GM12874 (cell line): Measurements from ENCODE around the gene GABPA.

ENCODE experiments used
- TF ChIP-seq, protein P1 (sequence below): IDR thresholded peaks from 2 replicates; pipeline ENCODE4 v1.5.1; 2011; ENCODE audit warnings: low read depth, mild to moderate bottlenecking, control low read depth, low read length, moderate library complexity; ENCODE audit not compliant: insufficient read depth

GABPA gene

DNA sequence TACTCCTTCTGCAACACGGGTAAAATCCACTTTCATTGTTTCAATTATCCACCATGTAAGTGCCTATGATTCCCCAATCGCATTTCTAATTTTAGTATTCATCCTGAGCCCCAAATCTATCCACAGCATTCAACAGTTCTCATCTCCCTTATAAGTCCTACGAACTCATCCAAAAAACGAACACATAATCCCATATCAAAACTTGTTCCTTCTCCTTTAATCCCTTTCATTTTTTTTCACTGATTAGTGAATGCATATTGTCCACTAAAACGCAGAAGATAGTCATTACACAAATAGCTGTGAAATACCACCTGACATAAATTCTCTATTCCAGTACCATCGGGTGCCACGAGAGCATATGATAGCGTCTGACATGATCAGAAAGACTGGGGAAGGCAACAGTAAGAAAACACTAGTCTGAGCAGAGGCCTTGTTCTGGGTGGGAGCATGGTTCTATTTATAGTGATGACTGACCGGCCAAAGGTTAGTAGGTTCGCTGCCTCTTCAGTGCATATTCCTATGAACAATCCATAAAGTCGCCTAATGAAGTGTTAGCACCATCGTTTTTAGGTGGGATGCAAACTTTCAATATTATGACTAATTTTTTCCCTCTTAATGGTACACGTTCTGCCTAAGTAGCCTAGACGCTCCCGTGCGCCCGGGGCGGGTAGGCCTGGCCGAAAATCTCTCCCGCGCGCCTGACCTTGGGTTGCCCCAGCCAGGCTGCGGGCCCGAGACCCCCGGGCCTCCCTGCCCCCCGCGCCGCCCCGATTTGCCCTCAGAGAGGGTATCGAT, 716 bp upstream of the GABPA start:
- TF ChIP-seq, protein P1, sequence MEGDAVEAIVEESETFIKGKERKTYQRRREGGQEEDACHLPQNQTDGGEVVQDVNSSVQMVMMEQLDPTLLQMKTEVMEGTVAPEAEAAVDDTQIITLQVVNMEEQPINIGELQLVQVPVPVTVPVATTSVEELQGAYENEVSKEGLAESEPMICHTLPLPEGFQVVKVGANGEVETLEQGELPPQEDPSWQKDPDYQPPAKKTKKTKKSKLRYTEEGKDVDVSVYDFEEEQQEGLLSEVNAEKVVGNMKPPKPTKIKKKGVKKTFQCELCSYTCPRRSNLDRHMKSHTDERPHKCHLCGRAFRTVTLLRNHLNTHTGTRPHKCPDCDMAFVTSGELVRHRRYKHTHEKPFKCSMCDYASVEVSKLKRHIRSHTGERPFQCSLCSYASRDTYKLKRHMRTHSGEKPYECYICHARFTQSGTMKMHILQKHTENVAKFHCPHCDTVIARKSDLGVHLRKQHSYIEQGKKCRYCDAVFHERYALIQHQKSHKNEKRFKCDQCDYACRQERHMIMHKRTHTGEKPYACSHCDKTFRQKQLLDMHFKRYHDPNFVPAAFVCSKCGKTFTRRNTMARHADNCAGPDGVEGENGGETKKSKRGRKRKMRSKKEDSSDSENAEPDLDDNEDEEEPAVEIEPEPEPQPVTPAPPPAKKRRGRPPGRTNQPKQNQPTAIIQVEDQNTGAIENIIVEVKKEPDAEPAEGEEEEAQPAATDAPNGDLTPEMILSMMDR = no peak

GRCh38 chr21:25734654-25734903, 193 bp upstream of the GABPA start:
- TF ChIP-seq, protein P1 = no peak

- TF ChIP-seq, protein P1 = no peak
Observed at GRCh38 chr21:25735646-25736597, 1.1 kb downstream of the GABPA start.

- TF ChIP-seq, protein P1 = no peak
Observed at GRCh38 chr21:25737421-25737820, 2.6 kb downstream of the GABPA start.

DNA sequence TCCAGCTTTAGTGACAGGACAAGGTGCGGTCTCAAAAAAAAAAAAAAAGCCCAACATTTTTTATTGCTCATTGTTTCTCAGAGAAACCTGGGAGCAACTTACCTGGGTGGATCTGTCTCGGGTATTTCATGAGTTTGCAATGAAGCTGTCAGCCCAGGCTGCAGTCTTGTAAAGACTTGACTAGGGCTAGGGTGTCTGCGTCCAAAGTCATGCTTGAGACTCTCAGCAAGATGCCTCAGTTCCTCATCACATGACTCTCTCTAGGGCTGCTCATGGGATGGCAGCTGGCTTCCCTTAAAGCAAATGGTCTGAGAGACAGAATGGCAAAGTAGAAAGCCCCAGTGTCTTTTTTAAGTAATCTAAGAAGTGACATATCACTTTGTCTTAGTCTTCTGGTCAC, 8.1 kb downstream of the GABPA start:
- TF ChIP-seq, protein P1 = no peak

GRCh38 chr21:25744854-25745253, 10.1 kb downstream of the GABPA start:
- TF ChIP-seq, protein P1 = no peak

DNA sequence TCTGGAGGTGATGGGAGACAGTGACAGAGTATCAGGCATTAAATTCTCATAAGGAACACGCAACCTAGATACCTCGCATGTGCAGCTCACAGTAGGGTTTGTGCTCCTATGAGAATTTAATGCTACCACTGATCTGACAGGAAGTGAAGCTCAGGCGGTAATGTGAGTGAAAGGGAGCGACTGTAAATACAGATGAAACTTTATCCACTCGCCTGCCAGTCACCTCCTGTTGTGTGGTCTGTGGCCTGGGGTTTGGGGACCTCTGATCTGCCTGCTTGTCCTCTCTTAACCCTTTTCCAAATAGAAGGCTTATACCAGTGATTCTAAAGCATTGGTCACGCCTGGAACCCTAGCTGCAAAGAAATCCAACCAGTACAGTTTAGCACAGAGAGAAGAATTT, 15.3 kb downstream of the GABPA start:
- TF ChIP-seq, protein P1 = no peak
